Ovary (tissue), 9 donors: ENCODE data around the gene ALPK3. TPM values are rescaled to one million over a fixed set of nuclear protein-coding genes. Genes with fewer than 3 reads are reported as not detected.

ENCODE experiments used
- DNase-seq, 5 donors: peaks; one replicate each; pipeline ENCODE4 v3.0.0-alpha.2; 2019 to 2020
- H3K27ac ChIP-seq, 2 donors: fragments of 200-600 bp; one replicate each; pipeline versions ENCODE4 v1.5.1 to v1.8.0; 2019 to 2022
- H3K27me3 ChIP-seq: fragments of 200-600 bp; one replicate; pipeline ENCODE4 v1.8.0; 2022
- H3K36me3 ChIP-seq: fragments of 200-600 bp; sonication (generic); one replicate; pipeline ENCODE4 v1.5.1; 2019
- H3K4me1 ChIP-seq: one replicate; pipeline ENCODE4 v1.8.1; 2013; ENCODE audit warnings: mild to moderate bottlenecking, moderate library complexity; ENCODE audit not compliant: insufficient read depth
- H3K4me3 ChIP-seq: fragments of 200-600 bp; sonication (generic); one replicate; pipeline ENCODE4 v1.5.1; 2017
- H3K9me3 ChIP-seq, 2 donors: fragments of 200-600 bp in 1 of 2; sonication (generic) in 1 of 2; one replicate each; pipeline versions ENCODE4 v1.5.1 to v1.8.1; 2013 to 2019; ENCODE audit warnings: mild to moderate bottlenecking in 1 of 2, moderate library complexity in 1 of 2
- EP300 ChIP-seq: sonication (generic); formaldehyde crosslinking; IDR thresholded peaks from one replicate; pipeline ENCODE4 v1.6.1; 2017; ENCODE audit warnings: antibody characterized with exemption
- POLR2A ChIP-seq: fragments of 450-650 bp; IDR thresholded peaks from one replicate; pipeline ENCODE4 v1.6.1; 2017; ENCODE audit warnings: antibody characterized with exemption, mild to moderate bottlenecking, moderate library complexity
- WGBS, 3 donors: extraction: QIAGEN DNeasy Blood & Tissue Kit in 1 of 3; methylation state at CpG; one replicate each; pipeline versions ENCODE4 v1.1.5 to v1.1.7; 2013 to 2017; 5-methylcytosine and 5-hydroxymethylcytosine counted together
- intact Hi-C, 4 donors: fragments of 100-400 bp; cut with DNase I; formaldehyde crosslinking; loops; one replicate each; pipeline versions ENCODE4 v1.11.0 to v1.15.1; 2022 to 2023
- polyA plus RNA-seq, 2 donors: library from polyadenylated mRNA; stranded (reverse); fragments of 200-250 nt in 1 of 2; fragments of 350-450 nt in 1 of 2; fragmentation: Illumina TruSeq in 1 of 2; extraction: RNeasy Lipid Tissue Mini Kit (QIAGEN cat#74804) in 1 of 2; gene quantifications; one replicate each; pipeline ENCODE4 v1.2.3, GENCODE V29; 2013 to 2014
- total RNA-seq, 7 donors: library from RNA; depleted of rRNA in 2 of 7; stranded (reverse); fragments of >200 nt in 2 of 7; fragmentation: NEBNext Ultra II Directional in 3 of 7; extraction: Animal tissue kit (Norgen Biotek cat#: 25700) in 3 of 7; gene quantifications; one replicate each; pipeline versions ENCODE4 v1.1.0 to v1.2.4, GENCODE V29; 2016 to 2023
- TF ChIP-seq, protein P1 (sequence below), 3 donors: fragments of 450-650 bp in 2 of 3; fragments of 200-600 bp in 1 of 3; IDR thresholded peaks; one replicate each; pipeline versions ENCODE4 v1.5.1 to v1.8.0; 2016 to 2022; ENCODE audit warnings: antibody characterized with exemption in 3 of 3, mild to moderate bottlenecking in 1 of 3
- donor health status: DM: no; HTN: no; CAD: no; lungs with moderate emphysema.
- donor health status: DM: no; HTN: no; CAD: no.
- donor health status: Bipolar disorder and iron deficiency.
- donor health status: DM: yes; HTN: yes; CAD: no.
- donor health status: DM: no; HTN: no; CAD: no.
- donor health status: DM: yes; HTN: yes; CAD: no.

The ALPK3 gene
- total and polyA plus RNA-seq, 9 donors: 0.48 to 2.8 (median 1.0) TPM

DNA sequence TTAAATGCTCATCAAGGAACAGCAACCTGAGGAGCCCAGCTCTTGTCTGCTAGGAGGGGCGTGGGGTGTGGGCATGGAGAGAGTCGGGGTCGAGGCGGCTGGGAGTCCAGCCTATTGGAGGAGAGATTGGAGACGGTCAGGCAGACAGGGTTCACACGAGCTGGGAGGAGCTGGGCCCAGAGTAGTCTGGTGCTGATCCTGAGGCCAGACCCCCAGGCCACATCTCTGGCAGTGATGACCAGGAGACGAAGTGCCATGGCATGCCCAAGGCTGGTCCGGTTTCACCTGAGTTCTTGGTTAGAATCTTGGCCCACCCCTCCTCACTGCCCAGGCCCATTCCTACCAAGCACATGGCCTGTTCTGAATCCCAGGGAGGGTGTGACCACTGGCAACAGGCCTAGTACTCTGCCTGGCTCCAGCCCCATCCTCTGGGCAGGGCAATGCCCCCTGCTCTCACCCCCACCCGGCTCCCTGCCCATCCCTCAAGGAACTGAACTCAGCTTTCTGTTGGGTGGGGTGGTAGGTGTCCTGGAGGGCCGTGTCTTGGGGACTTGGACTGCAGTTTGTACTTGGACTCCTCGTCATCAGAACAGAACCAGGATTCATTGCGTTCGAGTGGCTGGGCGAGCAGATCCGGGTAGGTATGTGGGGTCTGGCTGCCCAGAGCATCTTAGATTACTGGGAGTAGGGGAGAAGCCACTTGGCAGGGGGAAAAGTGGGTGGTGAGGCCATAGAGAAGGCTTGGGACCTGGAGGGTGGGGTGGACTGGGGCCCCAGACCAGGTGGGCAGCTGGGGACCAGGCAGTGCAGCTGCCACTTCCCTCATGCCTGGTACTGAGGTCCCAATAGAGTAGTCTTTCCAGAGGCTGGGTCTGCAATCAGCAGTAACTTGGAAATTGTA lies 88.1 kb downstream of the ALPK3 start:
- no peaks in the 10 kb centered on the region for H3K9me3 ChIP-seq
- no peaks in the 10 kb centered on the region for H3K27me3 ChIP-seq
- peaks cover 4% of the 10 kb centered on the region for H3K4me1 ChIP-seq
- no peak for TF ChIP-seq EP300
- TF ChIP-seq, protein P1, sequence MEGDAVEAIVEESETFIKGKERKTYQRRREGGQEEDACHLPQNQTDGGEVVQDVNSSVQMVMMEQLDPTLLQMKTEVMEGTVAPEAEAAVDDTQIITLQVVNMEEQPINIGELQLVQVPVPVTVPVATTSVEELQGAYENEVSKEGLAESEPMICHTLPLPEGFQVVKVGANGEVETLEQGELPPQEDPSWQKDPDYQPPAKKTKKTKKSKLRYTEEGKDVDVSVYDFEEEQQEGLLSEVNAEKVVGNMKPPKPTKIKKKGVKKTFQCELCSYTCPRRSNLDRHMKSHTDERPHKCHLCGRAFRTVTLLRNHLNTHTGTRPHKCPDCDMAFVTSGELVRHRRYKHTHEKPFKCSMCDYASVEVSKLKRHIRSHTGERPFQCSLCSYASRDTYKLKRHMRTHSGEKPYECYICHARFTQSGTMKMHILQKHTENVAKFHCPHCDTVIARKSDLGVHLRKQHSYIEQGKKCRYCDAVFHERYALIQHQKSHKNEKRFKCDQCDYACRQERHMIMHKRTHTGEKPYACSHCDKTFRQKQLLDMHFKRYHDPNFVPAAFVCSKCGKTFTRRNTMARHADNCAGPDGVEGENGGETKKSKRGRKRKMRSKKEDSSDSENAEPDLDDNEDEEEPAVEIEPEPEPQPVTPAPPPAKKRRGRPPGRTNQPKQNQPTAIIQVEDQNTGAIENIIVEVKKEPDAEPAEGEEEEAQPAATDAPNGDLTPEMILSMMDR (IDR thresholded peaks at IDR 0.05): no peak
- no peak for TF ChIP-seq POLR2A
- WGBS, 3 donors: 87 to 91% (median 89%) methylated on average over 15 of the region's 15 CpGs
- H3K27ac ChIP-seq: no peak overlapping the region
- no peak for DNase-seq
- H3K36me3 ChIP-seq: no peaks in the 10 kb centered on the region
- H3K4me3 ChIP-seq: no peak overlapping the region
- intact Hi-C loops: no loop called here

DNA sequence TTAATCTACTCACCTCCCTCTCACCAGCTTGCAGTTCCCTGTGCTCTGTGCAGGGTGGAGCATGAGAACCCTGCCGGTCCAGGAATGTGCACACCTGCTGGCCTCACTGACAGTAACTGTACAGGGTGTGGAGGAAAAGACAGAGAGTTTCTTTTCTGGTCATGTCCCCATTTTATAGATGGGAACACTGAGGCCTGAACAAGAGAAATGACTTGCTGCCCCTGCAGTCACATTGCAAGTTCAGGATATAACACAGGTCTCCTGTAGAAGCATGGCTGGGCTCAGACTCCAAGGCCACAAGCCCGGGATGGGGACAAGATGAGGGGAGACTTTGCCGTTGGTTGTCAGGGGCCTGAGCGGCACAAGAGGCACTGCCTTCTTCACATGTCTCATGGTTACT lies 90.6 kb downstream of the ALPK3 start:
- DNase-seq: peak in 1 of 5 donors; percentile 32
- H3K9me3 ChIP-seq: no peaks in the 10 kb centered on the region
- intact Hi-C loops: no loop called here
- H3K27ac ChIP-seq: no peak overlapping the region
- no peak overlapping the region for H3K4me3 ChIP-seq
- TF ChIP-seq EP300 (no peak), POLR2A (no peak)
- TF ChIP-seq, protein P1 (IDR thresholded peaks at IDR 0.05): no peak
- H3K27me3 ChIP-seq: no peaks in the 10 kb centered on the region
- WGBS, 3 donors: 76 to 89% (median 83%) methylated on average over 4 of the region's 4 CpGs
- no peaks in the 10 kb centered on the region for H3K36me3 ChIP-seq
- H3K4me1 ChIP-seq: peaks cover 18% of the 10 kb centered on the region

DNA sequence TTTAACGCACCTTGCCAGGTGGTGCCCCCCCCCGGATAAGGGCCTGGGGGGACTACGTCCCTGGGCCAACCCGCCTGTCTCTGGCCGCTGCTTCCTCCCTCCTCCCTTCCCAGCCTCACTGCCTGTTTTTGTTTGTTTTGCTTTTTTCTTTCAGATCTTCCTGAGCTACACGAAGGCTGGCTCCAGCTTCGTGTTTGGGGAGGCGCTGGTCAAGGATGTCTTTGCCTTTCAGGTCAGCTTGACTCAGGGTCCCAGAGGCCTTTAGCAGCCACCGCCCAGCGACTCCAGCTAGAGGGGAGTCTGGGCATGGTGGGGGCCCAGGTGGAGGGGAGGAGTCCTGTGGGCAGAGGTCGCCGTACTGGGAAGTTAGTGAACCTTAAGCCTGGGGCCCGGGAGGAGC lies 91.4 kb downstream of the ALPK3 start:
- Histone ChIP-seq H3K9me3 (no peaks in the 10 kb centered on the region), H3K27me3 (no peaks in the 10 kb centered on the region), H3K4me1 (peaks cover 23% of the 10 kb centered on the region), H3K27ac (peak overlapping the region in 1 of 2 donors; percentile 28), H3K4me3 (no peak overlapping the region), H3K36me3 (no peaks in the 10 kb centered on the region)
- intact Hi-C loops: no loop called here
- peak in 2 of 5 donors; percentile 28 to 55 for DNase-seq
- WGBS, 3 donors: 14 to 23% (median 17%) methylated on average over 13 of the region's 13 CpGs
- TF ChIP-seq EP300 (no peak), POLR2A (no peak)
- TF ChIP-seq, protein P1 (IDR thresholded peaks at IDR 0.05): no peak

DNA sequence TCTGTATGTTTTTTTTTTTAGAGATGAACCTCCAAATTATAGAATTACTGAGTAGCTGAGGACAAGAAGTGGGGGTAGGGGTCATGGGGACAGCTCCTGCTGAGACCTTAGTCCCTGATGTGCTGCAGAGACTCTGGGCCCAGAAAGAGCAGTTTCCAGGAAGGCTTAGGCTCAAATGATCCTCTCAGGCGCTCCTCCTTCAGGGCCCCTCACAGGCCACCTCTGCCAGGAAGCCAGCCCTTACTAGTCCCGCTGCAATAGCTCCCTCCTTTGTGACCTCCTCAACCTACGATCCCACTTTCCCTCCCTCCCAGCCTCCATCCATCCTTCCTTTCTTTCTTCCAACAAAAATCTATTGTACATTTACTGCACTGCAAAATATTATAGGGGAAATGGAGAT lies 91.9 kb downstream of the ALPK3 start:
- TF ChIP-seq POLR2A (no peak), EP300 (no peak)
- TF ChIP-seq, protein P1 (IDR thresholded peaks at IDR 0.05): no peak
- 85 to 91% (median 88%) methylated on average over 3 of the region's 3 CpGs for WGBS, 3 donors
- Histone ChIP-seq H3K9me3 (no peaks in the 10 kb centered on the region), H3K4me3 (no peak overlapping the region), H3K36me3 (no peaks in the 10 kb centered on the region), H3K4me1 (peaks cover 23% of the 10 kb centered on the region), H3K27me3 (no peaks in the 10 kb centered on the region), H3K27ac (peak overlapping the region in 1 of 2 donors; percentile 28)
- no peak for DNase-seq
- intact Hi-C loops: no loop called here
